IPS-18c (cell line): ENCODE measurements around the gene GPR173.

Experiments used
- H3K4me3 ChIP-seq: 2 replicates; pipeline ENCODE4 v1.7.0; 2013; ENCODE audit warnings: low read depth, mild to moderate bottlenecking, low read length, moderate library complexity; ENCODE audit not compliant: insufficient read depth
- H3K9me3 ChIP-seq: one replicate; pipeline ENCODE4 v1.6.1; 2013; ENCODE audit warnings: mild to moderate bottlenecking, low read length, moderate library complexity; ENCODE audit not compliant: control insufficient read depth, insufficient read depth

Gene GPR173

GRCh38 chrX:53050841-53051240 lies 2.3 kb downstream of the GPR173 start:
- no peak overlapping the region for H3K4me3 ChIP-seq
- H3K9me3 ChIP-seq, result no peaks in the 10 kb centered on the region

GRCh38 chrX:53055244-53055849 lies 6.8 kb downstream of the GPR173 start:
- Histone ChIP-seq H3K4me3 (no peak overlapping the region), H3K9me3 (no peaks in the 10 kb centered on the region)

- Histone ChIP-seq H3K4me3 (no peak overlapping the region), H3K9me3 (no peaks in the 10 kb centered on the region)
These were observed 7.7 kb downstream of the GPR173 start for GRCh38 chrX:53056292-53056691.

- H3K9me3 ChIP-seq, result no peaks in the 10 kb centered on the region
These were observed 16.5 kb downstream of the GPR173 start for GRCh38 chrX:53065104-53065503.

GRCh38 chrX:53071064-53071463 lies 22.5 kb downstream of the GPR173 start:
- no peak overlapping the region for H3K4me3 ChIP-seq
- H3K9me3 ChIP-seq, result no peaks in the 10 kb centered on the region

More at GRCh38 chrX:53065104-53065503, 16.5 kb downstream of the GPR173 start:
- no peak overlapping the region for H3K4me3 ChIP-seq

- peaks cover 2% of the 10 kb centered on the region for H3K9me3 ChIP-seq
- 0 out of 2 replicates have a peak overlapping the region, but pooled peaks have one; percentile 0 for H3K4me3 ChIP-seq
These were observed 23.2 kb downstream of the GPR173 start for GRCh38 chrX:53071604-53072417.

GRCh38 chrX:53072418-53073114 lies 24.0 kb downstream of the GPR173 start:
- Histone ChIP-seq H3K4me3 (no peak overlapping the region), H3K9me3 (peaks cover 3% of the 10 kb centered on the region)

- Histone ChIP-seq H3K9me3 (peaks cover 3% of the 10 kb centered on the region), H3K4me3 (no peak overlapping the region)
These were observed 24.6 kb downstream of the GPR173 start for GRCh38 chrX:53073115-53073586.

GRCh38 chrX:53075011-53075410 lies 26.4 kb downstream of the GPR173 start:
- peaks cover 6% of the 10 kb centered on the region for H3K9me3 ChIP-seq
- H3K4me3 ChIP-seq, result no peak overlapping the region

GRCh38 chrX:53076671-53077070 lies 28.1 kb downstream of the GPR173 start:
- peaks cover 10% of the 10 kb centered on the region for H3K9me3 ChIP-seq
- no peak overlapping the region for H3K4me3 ChIP-seq

GRCh38 chrX:53077207-53078197 lies 28.9 kb downstream of the GPR173 start:
- Histone ChIP-seq H3K9me3 (peaks cover 10% of the 10 kb centered on the region), H3K4me3 (no peak overlapping the region)

- no peak overlapping the region for H3K4me3 ChIP-seq
These were observed 30.4 kb downstream of the GPR173 start for GRCh38 chrX:53078943-53079342.

GRCh38 chrX:53080628-53081580 lies 32.3 kb downstream of the GPR173 start:
- Histone ChIP-seq H3K4me3 (no peak overlapping the region), H3K9me3 (peaks cover 10% of the 10 kb centered on the region)

More at GRCh38 chrX:53078943-53079342, 30.4 kb downstream of the GPR173 start:
- peaks cover 10% of the 10 kb centered on the region for H3K9me3 ChIP-seq

GRCh38 chrX:53081925-53082772 lies 33.6 kb downstream of the GPR173 start, which contains the start of gene TSPYL2:
Gene TSPYL2, plus strand, starts transcription at chrX:53082367. Its CDS starts 132 bp downstream, at chrX:53082499.
- peak within 1 kb of the TSS; percentile 68 for H3K4me3 ChIP-seq
- peaks cover 7% of the 10 kb centered on the region for H3K9me3 ChIP-seq
